ENCODE data around the gene DUS4L.

Gene DUS4L

GRCh38 chr7:107580716-107581383 is 17.1 kb downstream of the DUS4L start:
- DNase-seq, result no peak

GRCh38 chr7:107581387-107582013 is 17.7 kb downstream of the DUS4L start:
- no peak for DNase-seq

- no peak for DNase-seq
Measured at GRCh38 chr7:107582875-107583274, 19.1 kb downstream of the DUS4L start.

- no peak for DNase-seq
Measured at GRCh38 chr7:107584716-107585115, 20.9 kb downstream of the DUS4L start.

- DNase-seq, result no peak
Measured at GRCh38 chr7:107588529-107589130, 24.9 kb downstream of the DUS4L start.

- no peak for DNase-seq
Measured at GRCh38 chr7:107591421-107591820, 27.6 kb downstream of the DUS4L start.

- DNase-seq, result no peak
Measured at GRCh38 chr7:107592361-107593024, 28.7 kb downstream of the DUS4L start.

- DNase-seq, result no peak
Measured at GRCh38 chr7:107593025-107593410, 29.2 kb downstream of the DUS4L start.

- no peak for DNase-seq
Measured at GRCh38 chr7:107594961-107595737, 31.4 kb downstream of the DUS4L start.

GRCh38 chr7:107596881-107597581 is 33.3 kb downstream of the DUS4L start:
- DNase-seq, result no peak

- DNase-seq, result no peak
Measured at GRCh38 chr7:107597582-107597916, 33.8 kb downstream of the DUS4L start.

- DNase-seq, result no peak
Measured at GRCh38 chr7:107597953-107598352, 34.2 kb downstream of the DUS4L start.

- no peak for DNase-seq
Measured at GRCh38 chr7:107599262-107599661, 35.5 kb downstream of the DUS4L start.

GRCh38 chr7:107600816-107601215 is 37.0 kb downstream of the DUS4L start:
- no peak for DNase-seq

- no peak for DNase-seq
Measured at GRCh38 chr7:107605218-107605815, 41.5 kb downstream of the DUS4L start.

- DNase-seq, result no peak
Measured at GRCh38 chr7:107606303-107606702, 42.5 kb downstream of the DUS4L start.

- DNase-seq, result no peak
Measured at GRCh38 chr7:107609811-107610261, 46.1 kb downstream of the DUS4L start.

- no peak for DNase-seq
Measured at GRCh38 chr7:107610323-107610722, 46.6 kb downstream of the DUS4L start.

- DNase-seq, result no peak
Measured at GRCh38 chr7:107613439-107613838, 49.7 kb downstream of the DUS4L start.

GRCh38 chr7:107613948-107614347 is 50.2 kb downstream of the DUS4L start:
- no peak for DNase-seq

- DNase-seq, result no peak
Measured at GRCh38 chr7:107614425-107614824, 50.7 kb downstream of the DUS4L start.
